Breast epithelium (tissue), 3 donors: ENCODE measurements around the gene UIMC1.

Source experiments
- POLR2A ChIP-seq: fragments of 450-650 bp; IDR thresholded peaks from one replicate; pipeline ENCODE4 v1.6.1; 2016; ENCODE audit warnings: antibody characterized with exemption, mild to moderate bottlenecking, moderate library complexity
- POLR2AphosphoS5 ChIP-seq, 3 donors: sonication (generic); formaldehyde crosslinking; IDR thresholded peaks; one replicate each; pipeline ENCODE4 v1.6.1; 2017; ENCODE audit warnings: antibody characterized with exemption in 3 of 3
- TF ChIP-seq, protein P1 (sequence below), 3 donors: fragments of 450-650 bp; IDR thresholded peaks; one replicate each; pipeline ENCODE4 v1.5.1; 2016 to 2017; ENCODE audit warnings: antibody characterized with exemption in 3 of 3, mild to moderate bottlenecking in 3 of 3, moderate library complexity in 3 of 3

DNA sequence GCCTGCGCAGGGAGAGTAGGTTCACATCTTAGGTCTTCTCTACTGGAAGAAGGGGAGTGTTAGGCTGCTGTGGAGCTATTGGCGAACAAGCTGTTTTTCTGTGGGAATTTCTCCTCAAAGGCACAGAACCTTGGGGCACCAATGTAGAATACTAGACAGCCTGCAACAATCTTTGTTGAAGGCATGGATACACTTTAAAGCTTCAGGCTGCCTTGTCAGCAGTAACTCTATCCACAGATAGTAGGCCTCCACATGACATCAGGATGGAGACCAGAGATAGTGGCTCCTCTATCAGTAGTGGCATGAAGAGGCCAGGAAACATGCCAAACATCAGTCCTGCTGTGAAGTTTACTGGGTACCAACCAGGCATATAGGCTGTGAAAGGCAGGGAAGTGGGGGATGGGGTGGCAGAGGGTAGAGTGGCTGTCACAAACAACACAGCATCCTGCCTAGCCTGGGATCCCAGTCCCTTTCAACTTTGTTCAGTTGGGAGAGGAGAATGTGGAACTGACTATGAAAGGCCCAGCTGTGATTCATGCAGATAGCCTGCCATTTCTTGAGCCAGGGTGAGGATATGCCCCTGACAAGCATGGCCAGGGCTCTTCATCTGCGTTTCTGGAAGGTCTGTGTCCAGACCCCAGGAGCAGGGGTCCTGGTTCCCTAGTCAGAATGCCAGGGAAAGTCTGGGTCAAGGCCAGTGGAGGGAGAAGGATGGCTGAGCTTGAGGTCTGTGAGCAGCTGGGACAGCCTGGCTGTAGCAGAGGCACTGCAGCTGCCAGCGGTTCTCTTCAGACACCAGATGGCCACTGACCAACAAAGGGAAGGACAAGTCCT, 106.4 kb downstream of the UIMC1 start:
- TF ChIP-seq, protein P1, sequence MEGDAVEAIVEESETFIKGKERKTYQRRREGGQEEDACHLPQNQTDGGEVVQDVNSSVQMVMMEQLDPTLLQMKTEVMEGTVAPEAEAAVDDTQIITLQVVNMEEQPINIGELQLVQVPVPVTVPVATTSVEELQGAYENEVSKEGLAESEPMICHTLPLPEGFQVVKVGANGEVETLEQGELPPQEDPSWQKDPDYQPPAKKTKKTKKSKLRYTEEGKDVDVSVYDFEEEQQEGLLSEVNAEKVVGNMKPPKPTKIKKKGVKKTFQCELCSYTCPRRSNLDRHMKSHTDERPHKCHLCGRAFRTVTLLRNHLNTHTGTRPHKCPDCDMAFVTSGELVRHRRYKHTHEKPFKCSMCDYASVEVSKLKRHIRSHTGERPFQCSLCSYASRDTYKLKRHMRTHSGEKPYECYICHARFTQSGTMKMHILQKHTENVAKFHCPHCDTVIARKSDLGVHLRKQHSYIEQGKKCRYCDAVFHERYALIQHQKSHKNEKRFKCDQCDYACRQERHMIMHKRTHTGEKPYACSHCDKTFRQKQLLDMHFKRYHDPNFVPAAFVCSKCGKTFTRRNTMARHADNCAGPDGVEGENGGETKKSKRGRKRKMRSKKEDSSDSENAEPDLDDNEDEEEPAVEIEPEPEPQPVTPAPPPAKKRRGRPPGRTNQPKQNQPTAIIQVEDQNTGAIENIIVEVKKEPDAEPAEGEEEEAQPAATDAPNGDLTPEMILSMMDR (IDR thresholded peaks at IDR 0.05), result no peak
- TF ChIP-seq POLR2A, result no peak
- no peak for TF ChIP-seq POLR2AphosphoS5 (IDR thresholded peaks at IDR 0.05)
